ENCODE results near the gene ZNF710. TPM values are rescaled to one million over a fixed set of nuclear protein-coding genes. Genes with fewer than 3 reads are reported as not detected.
"Not testable (repeated sequence)": the region's sequence is repeated elsewhere in the genome, so short reads cannot be mapped to it uniquely, and the experiment has no call there.

Gene ZNF710
- polyA plus RNA-seq, 3 donors: 15.8 to 17.4 (median 16.9) TPM

GRCh38 chr15:90099868-90100831 lies 99.0 kb downstream of the ZNF710 start:
- no peak for DNase-seq (ENCODE audit: low read depth in 3 of 3, low spot score in 2 of 3)

GRCh38 chr15:90101130-90101968 lies 100.2 kb downstream of the ZNF710 start:
- no peak for DNase-seq (ENCODE audit: low read depth in 3 of 3, low spot score in 2 of 3)

GRCh38 chr15:90101969-90102890 lies 101.1 kb downstream of the ZNF710 start, which contains the start of gene IDH2:
TSS of gene IDH2 (minus strand) at chr15:90102468. CDS start at chr15:90102390, 78 bp downstream.
- DNase-seq (ENCODE audit: low read depth in 3 of 3, low spot score in 2 of 3): peak; percentile 62 to 80 (median 77)

- no peak for DNase-seq (ENCODE audit: low read depth in 3 of 3, low spot score in 2 of 3)
These were observed 102.7 kb downstream of the ZNF710 start for GRCh38 chr15:90103701-90104329.

GRCh38 chr15:90104551-90104950 lies 103.4 kb downstream of the ZNF710 start:
- no peak for DNase-seq (ENCODE audit: low read depth in 3 of 3, low spot score in 2 of 3)

- DNase-seq (ENCODE audit: low read depth in 3 of 3, low spot score in 2 of 3): no peak
These were observed 104.4 kb downstream of the ZNF710 start for GRCh38 chr15:90105521-90105920.

- no peak for DNase-seq (ENCODE audit: low read depth in 3 of 3, low spot score in 2 of 3)
These were observed 105.5 kb downstream of the ZNF710 start for GRCh38 chr15:90106522-90107117.

- not testable (repeated sequence) for DNase-seq (ENCODE audit: low read depth in 3 of 3, low spot score in 2 of 3)
These were observed 106.9 kb downstream of the ZNF710 start for GRCh38 chr15:90108038-90108437.

- DNase-seq (ENCODE audit: low read depth in 3 of 3, low spot score in 2 of 3): not testable (repeated sequence)
These were observed 108.1 kb downstream of the ZNF710 start for GRCh38 chr15:90109163-90109751.

GRCh38 chr15:90113166-90113565 lies 112.0 kb downstream of the ZNF710 start:
- no peak for DNase-seq (ENCODE audit: low read depth in 3 of 3, low spot score in 2 of 3)

- no peak for DNase-seq (ENCODE audit: low read depth in 3 of 3, low spot score in 2 of 3)
These were observed 113.4 kb downstream of the ZNF710 start for GRCh38 chr15:90114451-90114901.

- DNase-seq (ENCODE audit: low read depth in 3 of 3, low spot score in 2 of 3): no peak
These were observed 114.7 kb downstream of the ZNF710 start for GRCh38 chr15:90115783-90116182.

GRCh38 chr15:90119367-90119766 lies 118.2 kb downstream of the ZNF710 start:
- no peak for DNase-seq (ENCODE audit: low read depth in 3 of 3, low spot score in 2 of 3)

GRCh38 chr15:90121086-90121485 lies 120.0 kb downstream of the ZNF710 start:
- no peak for DNase-seq (ENCODE audit: low read depth in 3 of 3, low spot score in 2 of 3)

- no peak for DNase-seq (ENCODE audit: low read depth in 3 of 3, low spot score in 2 of 3)
These were observed 123.4 kb downstream of the ZNF710 start for GRCh38 chr15:90124507-90124906.

GRCh38 chr15:90126022-90126421 lies 124.9 kb downstream of the ZNF710 start:
- no peak for DNase-seq (ENCODE audit: low read depth in 3 of 3, low spot score in 2 of 3)

- no peak for DNase-seq (ENCODE audit: low read depth in 3 of 3, low spot score in 2 of 3)
These were observed 125.7 kb downstream of the ZNF710 start for GRCh38 chr15:90126596-90127435.

GRCh38 chr15:90130291-90130690 lies 129.2 kb downstream of the ZNF710 start:
- DNase-seq (ENCODE audit: low read depth in 3 of 3, low spot score in 2 of 3): no peak

Measured in right renal cortex interstitium (tissue), 3 donors.